ENCODE measurements around the gene NOS3.

The NOS3 gene

GRCh38 chr7:150964593-150965111, 26.2 kb upstream of the NOS3 start:
- FAIRE-seq: no peak
- no peak for DNase-seq (ENCODE audit: insufficient read length, low spot score)
- TF ChIP-seq POLR2A (IDR thresholded peaks at IDR 0.05; ENCODE audit: low read depth, low read length): no peak

GRCh38 chr7:150965273-150965830, 25.5 kb upstream of the NOS3 start:
- TF ChIP-seq POLR2A (IDR thresholded peaks at IDR 0.05; ENCODE audit: low read depth, low read length): no peak
- FAIRE-seq (no peak), DNase-seq (ENCODE audit: insufficient read length, low spot score) (no peak)

GRCh38 chr7:150966002-150966401, 24.8 kb upstream of the NOS3 start:
- DNase-seq (ENCODE audit: insufficient read length, low spot score) (no peak), FAIRE-seq (no peak)
- TF ChIP-seq POLR2A (IDR thresholded peaks at IDR 0.05; ENCODE audit: low read depth, low read length): no peak

GRCh38 chr7:150967349-150967748, 23.5 kb upstream of the NOS3 start:
- DNase-seq (ENCODE audit: insufficient read length, low spot score) (no peak), FAIRE-seq (no peak)
- no peak for TF ChIP-seq POLR2A (IDR thresholded peaks at IDR 0.05; ENCODE audit: low read depth, low read length)

- no peak for TF ChIP-seq POLR2A (IDR thresholded peaks at IDR 0.05; ENCODE audit: low read depth, low read length)
- DNase-seq (ENCODE audit: insufficient read length, low spot score): no peak
Measured at GRCh38 chr7:150968056-150968733, 22.6 kb upstream of the NOS3 start.

GRCh38 chr7:150968734-150969372, 22.0 kb upstream of the NOS3 start:
- DNase-seq (ENCODE audit: insufficient read length, low spot score): no peak
- no peak for FAIRE-seq
- TF ChIP-seq POLR2A (IDR thresholded peaks at IDR 0.05; ENCODE audit: low read depth, low read length): no peak

More at GRCh38 chr7:150968056-150968733, 22.6 kb upstream of the NOS3 start:
- no peak for FAIRE-seq

GRCh38 chr7:150969475-150969874, 21.3 kb upstream of the NOS3 start:
- no peak for FAIRE-seq

GRCh38 chr7:150970424-150970823, 20.4 kb upstream of the NOS3 start:
- no peak for TF ChIP-seq POLR2A (IDR thresholded peaks at IDR 0.05; ENCODE audit: low read depth, low read length)
- no peak for FAIRE-seq
- DNase-seq (ENCODE audit: insufficient read length, low spot score): no peak

More at GRCh38 chr7:150969475-150969874, 21.3 kb upstream of the NOS3 start:
- DNase-seq (ENCODE audit: insufficient read length, low spot score): no peak
- TF ChIP-seq POLR2A (IDR thresholded peaks at IDR 0.05; ENCODE audit: low read depth, low read length): no peak

- TF ChIP-seq POLR2A (IDR thresholded peaks at IDR 0.05; ENCODE audit: low read depth, low read length): no peak
- FAIRE-seq (no peak), DNase-seq (ENCODE audit: insufficient read length, low spot score) (no peak)
Measured at GRCh38 chr7:150971242-150972022, 19.4 kb upstream of the NOS3 start.

- no peak for FAIRE-seq
- no peak for DNase-seq (ENCODE audit: insufficient read length, low spot score)
- TF ChIP-seq POLR2A (IDR thresholded peaks at IDR 0.05; ENCODE audit: low read depth, low read length): no peak
Measured at GRCh38 chr7:150972023-150972468, 18.8 kb upstream of the NOS3 start.

GRCh38 chr7:150972741-150973140, 18.1 kb upstream of the NOS3 start:
- no peak for TF ChIP-seq POLR2A (IDR thresholded peaks at IDR 0.05; ENCODE audit: low read depth, low read length)
- no peak for DNase-seq (ENCODE audit: insufficient read length, low spot score)
- no peak for FAIRE-seq

- no peak for TF ChIP-seq POLR2A (IDR thresholded peaks at IDR 0.05; ENCODE audit: low read depth, low read length)
- FAIRE-seq (no peak), DNase-seq (ENCODE audit: insufficient read length, low spot score) (no peak)
Measured at GRCh38 chr7:150973571-150974451, 17.0 kb upstream of the NOS3 start.

Data from H54 (cell line).